GM21423 (cell line): ENCODE measurements around the gene ACYP2.
A peak's percentile ranks its signal among the peaks of the same experiment; 100 is the strongest.
"Not testable (repeated sequence)": the region's sequence is repeated elsewhere in the genome, so short reads cannot be mapped to it uniquely, and the experiment has no call there.

Source experiments
- ATAC-seq: cut with Tn5 transposase; IDR thresholded peaks from one replicate; pipeline ENCODE4 v1.9.1; 2021; ENCODE audit warnings: mild to moderate bottlenecking, moderate library complexity; ENCODE audit not compliant: unreplicated experiment

ACYP2 gene

GRCh38 chr2:54115284-54116137 lies at the start of gene ACYP2:
Gene ACYP2 (plus strand): TSS chr2:54115615.
- peak; percentile 87 for ATAC-seq

GRCh38 chr2:54065891-54066290 lies 49.5 kb upstream of the ACYP2 start:
- ATAC-seq, result no peak

- ATAC-seq, result no peak
Observed at GRCh38 chr2:54067851-54068375, 47.5 kb upstream of the ACYP2 start.

GRCh38 chr2:54072483-54072882 lies 42.9 kb upstream of the ACYP2 start:
- not testable (repeated sequence) for ATAC-seq

GRCh38 chr2:54073796-54074195 lies 41.6 kb upstream of the ACYP2 start:
- ATAC-seq, result no peak

- ATAC-seq, result no peak
Observed at GRCh38 chr2:54074606-54075341, 40.6 kb upstream of the ACYP2 start.

GRCh38 chr2:54076586-54076985 lies 38.8 kb upstream of the ACYP2 start:
- no peak for ATAC-seq

GRCh38 chr2:54077088-54077900 lies 38.1 kb upstream of the ACYP2 start:
- no peak for ATAC-seq

- no peak for ATAC-seq
Observed at GRCh38 chr2:54079331-54079730, 36.1 kb upstream of the ACYP2 start.

- peak; percentile 97 for ATAC-seq
Observed at GRCh38 chr2:54081574-54081973, 33.8 kb upstream of the ACYP2 start.

GRCh38 chr2:54083021-54083420 lies 32.4 kb upstream of the ACYP2 start:
- no peak for ATAC-seq

- no peak for ATAC-seq
Observed at GRCh38 chr2:54083445-54083844, 32.0 kb upstream of the ACYP2 start.

- no peak for ATAC-seq
Observed at GRCh38 chr2:54084600-54084999, 30.8 kb upstream of the ACYP2 start.

- ATAC-seq, result no peak
Observed at GRCh38 chr2:54085069-54085468, 30.3 kb upstream of the ACYP2 start.

GRCh38 chr2:54086157-54086556 lies 29.3 kb upstream of the ACYP2 start:
- no peak for ATAC-seq

GRCh38 chr2:54088191-54088634 lies 27.2 kb upstream of the ACYP2 start:
- ATAC-seq, result no peak

- ATAC-seq, result no peak
Observed at GRCh38 chr2:54088719-54089118, 26.7 kb upstream of the ACYP2 start.

- no peak for ATAC-seq
Observed at GRCh38 chr2:54090521-54091117, 24.8 kb upstream of the ACYP2 start.

- peak; percentile 71 for ATAC-seq
Observed at GRCh38 chr2:54092940-54093339, 22.5 kb upstream of the ACYP2 start.

- not testable (repeated sequence) for ATAC-seq
Observed at GRCh38 chr2:54095406-54095805, 20.0 kb upstream of the ACYP2 start.
